T-helper 1 cell (primary cell): ENCODE data around the gene DUS1L.

Experiments
- DNase-seq, 5 donors: peaks; one replicate each; pipeline ENCODE4 v3.0.0-alpha.2; 2012 to 2020

The DUS1L gene

DNA sequence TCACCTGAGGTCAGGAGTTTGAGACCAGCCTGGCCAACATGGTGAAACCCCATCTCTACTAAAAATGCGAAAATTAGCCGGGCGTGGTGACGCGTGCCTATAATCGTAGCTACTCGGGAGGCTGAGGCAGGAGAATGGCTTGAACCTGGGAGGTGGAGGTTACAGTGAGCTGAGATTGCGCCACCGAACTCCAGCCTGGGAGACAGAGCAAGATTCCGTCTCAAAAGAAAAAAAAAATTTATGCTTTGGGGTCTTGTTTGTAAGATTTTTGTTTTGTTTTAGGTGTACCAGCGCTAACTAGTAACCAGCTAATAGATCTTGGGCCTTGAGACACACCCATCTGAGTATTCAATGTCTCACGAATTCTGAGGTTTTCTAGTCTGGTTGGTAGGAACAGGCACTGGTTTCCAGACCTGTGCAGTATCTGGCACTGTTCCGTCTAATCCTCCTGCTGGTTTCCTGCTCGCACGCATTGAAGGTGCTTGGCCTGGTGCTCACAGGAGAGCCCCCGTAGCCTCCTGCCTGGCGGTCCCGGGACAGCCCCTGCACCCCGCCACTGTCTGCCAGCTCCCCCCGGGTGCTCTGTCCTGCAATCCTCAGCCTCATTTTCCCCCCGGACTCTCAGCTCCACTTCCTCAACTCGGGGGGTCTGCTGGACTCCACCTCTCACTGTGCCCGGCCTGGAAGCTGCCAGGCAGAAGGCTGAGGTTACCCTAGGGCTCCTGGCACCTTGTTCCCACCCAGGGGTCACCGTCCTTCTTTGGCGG is 10.6 kb upstream of the DUS1L start:
- no peak for DNase-seq

- no peak for DNase-seq
Measured at GRCh38 chr17:82073446-82073845, 7.8 kb upstream of the DUS1L start.

GRCh38 chr17:82072827-82073226 is 7.2 kb upstream of the DUS1L start:
- DNase-seq: no peak

GRCh38 chr17:82070611-82071010 is 5.0 kb upstream of the DUS1L start:
- no peak for DNase-seq

GRCh38 chr17:82065193-82065637 is 389 bp downstream of the DUS1L start:
- DNase-seq: peak in 2 of 5 donors; percentile 17 to 21

DNA sequence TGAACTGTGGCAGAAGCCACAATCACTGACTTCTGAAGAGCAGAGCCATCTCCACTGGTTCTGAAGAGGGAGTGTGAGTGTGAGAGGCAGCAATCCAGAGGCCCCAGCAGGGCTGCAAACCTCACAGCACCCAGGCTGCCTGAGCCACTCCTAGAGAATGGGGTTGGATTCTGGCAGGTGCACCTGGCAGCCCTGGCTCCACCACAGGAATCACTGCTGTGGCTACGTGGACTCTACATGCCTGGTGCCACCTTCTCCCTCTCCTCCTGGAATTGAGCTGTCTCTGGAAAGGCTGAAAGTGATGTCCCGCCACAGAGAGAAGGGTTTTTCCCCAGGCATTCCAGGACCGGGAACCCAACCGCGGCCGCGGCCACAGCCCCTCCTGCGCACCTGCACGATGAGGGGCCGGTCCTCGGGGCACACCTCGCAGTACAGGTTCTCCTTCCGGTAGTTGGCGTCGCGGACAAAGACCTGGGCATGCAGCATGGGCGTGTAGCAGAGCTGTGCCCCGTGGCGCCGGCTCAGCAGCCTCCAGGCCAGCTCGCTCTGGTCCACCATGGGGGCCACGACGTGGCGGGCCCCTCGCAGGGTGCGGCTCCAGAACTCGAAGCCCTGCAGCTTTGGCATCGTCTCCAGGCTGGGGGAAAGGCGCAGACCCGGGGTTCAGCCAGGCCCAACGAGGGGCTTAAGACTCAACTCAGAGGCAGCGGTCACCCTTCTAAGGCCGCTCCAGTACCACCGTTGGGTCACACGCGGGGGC is 991 bp downstream of the DUS1L start:
- DNase-seq: peak in 2 of 5 donors; percentile 3 to 4

DNA sequence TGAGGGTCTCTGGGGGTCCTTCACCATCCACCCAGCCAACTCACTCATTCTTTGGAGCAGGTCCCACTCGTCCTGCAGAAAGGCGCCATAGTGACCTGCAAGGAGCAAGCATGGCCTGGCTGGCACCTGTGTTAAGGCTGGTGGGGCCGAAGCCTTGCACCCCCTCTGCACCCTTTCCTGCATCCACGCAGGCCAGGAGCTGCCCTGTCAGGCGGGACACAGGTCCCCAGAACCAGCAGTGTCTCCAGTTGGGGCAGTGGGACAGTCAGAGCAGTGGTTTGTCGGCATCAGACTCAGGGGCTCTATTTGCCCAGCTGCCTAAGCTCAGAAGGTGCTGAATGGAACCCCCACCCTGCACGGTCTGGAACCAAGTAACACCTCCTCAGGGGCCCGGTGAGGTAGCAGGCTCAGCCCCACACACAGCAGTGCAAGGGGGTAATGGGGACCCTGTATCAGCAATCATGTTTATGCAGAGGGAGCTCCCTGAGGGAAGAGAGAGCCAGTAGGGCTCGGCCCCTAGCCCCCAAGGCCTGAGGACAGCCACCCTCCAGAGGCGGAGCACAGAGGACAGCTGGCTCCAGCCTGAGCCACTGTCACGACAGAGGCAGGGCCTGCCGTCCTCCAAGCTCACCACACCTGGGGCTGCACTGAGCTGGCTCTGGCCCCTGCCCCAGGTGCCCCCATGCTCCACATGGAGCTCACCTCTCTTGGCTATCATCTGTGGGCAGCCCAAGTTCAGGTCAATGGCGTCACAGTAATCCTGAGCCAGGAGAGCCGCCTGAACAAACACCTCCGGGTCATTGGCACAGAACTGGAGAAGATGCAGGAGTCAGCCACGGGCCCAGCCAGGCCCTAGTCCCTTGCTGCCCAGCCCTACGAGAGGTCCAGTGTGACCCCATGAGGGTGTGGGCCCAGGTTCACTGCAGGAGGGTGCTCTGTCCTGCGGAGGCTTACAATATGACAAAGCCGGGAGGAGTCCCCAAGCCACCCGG is 1.9 kb downstream of the DUS1L start:
- DNase-seq: peak in 1 of 5 donors; percentile 3

GRCh38 chr17:82062984-82063368 is 2.6 kb downstream of the DUS1L start:
- DNase-seq: no peak

GRCh38 chr17:82062076-82062983 is 3.3 kb downstream of the DUS1L start:
- no peak for DNase-seq

DNA sequence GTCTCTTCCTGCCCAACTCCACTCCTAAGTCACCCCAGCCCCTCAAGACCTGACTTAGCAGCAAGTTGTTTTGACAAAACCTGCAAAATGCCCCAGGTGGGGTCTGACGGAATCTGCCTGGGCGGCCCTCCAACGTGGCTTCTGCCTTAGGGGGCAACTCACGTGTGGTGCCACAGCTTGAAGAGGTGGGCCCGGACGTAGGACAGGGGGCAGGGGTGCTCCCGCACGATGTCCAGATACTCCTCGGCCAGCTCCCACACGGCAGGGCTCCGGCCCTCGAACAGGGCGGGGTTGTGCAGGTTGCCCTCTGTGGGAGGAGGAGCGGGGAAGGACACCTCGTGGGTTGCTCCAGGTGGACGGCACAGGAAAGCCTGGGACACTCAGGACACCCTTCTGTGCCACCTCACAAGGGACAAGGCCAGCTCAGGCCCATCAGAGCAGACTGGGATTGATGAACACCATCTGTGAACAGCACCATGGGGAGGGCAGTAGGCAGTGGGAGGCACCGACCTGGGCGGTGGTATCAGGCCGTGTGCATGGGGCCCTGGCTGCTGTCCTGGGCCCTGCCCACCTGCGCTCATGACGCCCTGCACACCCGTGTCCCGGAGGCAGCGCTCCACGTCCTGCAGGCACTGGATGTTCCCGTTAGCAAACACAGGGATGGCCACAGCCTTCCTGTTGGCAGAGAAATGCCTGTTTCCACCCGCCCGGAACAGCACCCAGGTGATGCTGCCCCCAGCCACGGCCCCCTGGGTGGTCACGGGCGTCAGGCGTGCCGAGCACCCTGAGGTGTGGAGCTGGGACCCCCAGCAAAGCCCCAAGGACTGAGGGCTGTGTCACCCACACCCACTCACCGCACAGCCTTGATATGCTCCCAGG is 4.3 kb downstream of the DUS1L start:
- DNase-seq: no peak

DNA sequence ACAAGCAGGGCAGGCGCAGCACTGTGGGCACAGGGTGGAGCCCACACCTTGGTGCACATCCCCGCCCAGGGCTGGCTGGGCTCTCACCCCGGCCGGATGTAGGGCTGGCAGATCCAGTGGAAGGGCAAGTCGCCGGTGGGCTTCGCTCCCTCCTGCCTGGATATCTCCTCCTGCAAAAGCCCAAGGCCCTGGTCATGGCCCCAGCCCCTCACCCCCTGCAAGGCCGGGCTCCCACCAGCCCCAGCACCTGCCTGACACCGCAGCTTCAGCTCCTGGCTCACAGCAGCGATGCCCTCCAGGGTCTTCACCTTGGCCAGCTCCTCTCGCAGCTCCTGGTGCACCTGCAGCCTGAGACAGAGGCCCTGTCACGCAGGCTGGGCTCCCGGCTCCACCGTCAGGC is 5.0 kb downstream of the DUS1L start:
- no peak for DNase-seq

DNA sequence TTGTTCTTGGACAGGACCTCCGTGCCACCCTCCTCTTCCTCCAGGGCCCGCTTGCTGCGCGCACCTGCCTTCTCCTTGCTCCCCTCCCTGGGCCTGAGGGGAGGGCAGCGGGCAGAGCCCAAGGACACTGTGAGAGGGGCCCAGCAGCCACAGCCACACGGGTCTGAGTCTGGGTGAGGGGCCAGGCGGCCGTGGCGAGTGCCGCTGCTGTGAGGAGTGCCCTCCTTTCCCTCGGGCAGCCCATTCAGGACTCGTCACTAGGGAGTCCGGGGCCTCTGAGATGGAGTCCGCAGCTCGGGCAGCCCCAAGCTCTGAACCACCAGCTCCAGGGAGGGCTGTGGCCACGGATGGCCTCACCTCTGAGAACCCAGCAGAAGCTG is 5.6 kb downstream of the DUS1L start:
- no peak for DNase-seq

DNA sequence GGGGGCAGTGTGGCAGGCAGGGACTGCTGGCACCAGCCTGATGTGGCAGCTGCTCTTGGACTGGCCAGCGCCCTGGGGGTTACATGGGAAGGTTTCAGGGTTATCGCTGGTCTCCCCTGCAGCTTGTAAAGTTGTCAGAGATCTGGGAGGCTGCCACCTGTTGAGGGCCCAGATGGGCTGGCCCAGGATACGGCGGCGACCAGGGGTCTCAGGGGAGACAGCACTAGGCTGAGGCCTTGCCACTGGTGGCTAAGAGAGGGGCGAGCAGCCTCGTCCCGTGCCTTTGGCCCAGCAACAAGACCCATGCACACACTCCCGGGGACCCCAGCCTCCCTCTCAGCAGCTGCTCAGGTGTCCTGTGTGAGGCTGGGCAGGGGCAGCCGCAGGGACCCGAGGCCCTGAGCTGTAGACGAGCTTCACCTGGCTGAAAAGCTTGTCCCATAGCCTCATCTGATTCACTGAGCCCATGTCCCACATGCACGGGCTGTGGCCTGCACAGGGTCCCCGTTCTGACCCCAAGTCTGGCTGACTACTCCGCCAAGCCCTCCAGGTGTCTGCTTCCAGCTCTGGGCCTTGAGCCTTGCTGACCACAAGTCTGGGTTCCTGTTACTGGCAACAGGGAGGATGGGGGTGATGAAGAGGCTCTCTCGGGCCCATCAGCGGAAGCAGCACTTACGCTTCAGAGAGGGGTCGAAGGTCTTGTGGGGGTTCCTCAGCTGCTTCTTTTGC is 6.2 kb downstream of the DUS1L start:
- DNase-seq: no peak

DNA sequence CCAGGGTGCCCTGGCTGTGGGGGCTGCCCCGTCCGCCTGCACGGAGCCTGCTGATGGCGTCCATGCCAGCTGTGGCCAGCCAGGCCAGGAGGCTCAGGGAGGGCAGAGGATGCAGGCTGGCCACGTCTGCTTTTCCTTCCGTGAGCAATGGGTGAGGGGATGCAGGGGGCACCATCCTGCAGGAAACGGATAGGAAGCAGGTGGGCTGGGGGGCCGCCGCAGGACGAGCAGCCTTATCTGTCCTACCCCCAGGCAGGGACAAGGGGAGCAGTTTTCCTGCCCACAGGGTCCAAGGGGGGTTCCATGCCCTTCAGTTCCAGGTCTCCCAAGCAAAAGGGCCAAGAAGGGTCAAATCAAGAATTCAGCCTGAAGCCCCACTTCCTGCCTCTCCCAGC is 6.8 kb downstream of the DUS1L start:
- no peak for DNase-seq

DNA sequence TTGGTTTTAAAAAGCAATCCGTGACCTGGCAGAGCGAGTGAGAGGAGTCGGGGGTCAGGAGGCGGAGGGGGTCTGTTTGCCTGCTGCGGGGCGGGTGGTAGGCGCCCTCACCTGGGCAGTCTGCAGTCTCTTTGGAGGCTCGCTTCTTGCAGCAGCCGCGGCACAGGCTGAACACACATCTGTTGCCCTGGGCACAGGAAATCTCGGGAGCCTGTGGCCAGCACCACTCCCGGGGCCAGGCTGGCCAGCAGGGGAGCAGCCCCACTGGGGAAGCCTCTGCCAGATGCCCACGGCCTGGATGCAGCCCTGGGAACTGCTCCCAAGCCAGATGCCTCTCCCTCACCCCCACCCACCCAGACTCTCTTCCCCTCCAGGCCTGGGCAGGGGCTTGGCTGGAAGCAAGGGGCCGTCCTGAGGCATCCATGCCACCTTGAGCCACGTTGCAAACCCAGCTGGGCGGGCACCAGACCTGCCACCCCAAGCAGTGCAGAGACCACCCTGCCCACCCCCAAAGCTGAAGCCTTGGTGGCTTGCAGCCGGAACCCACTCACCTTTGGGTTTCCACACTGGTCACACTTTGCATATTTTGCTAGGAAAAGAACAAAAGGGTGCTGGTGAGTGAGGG is 7.3 kb downstream of the DUS1L start:
- DNase-seq: no peak

- DNase-seq: no peak
Measured at GRCh38 chr17:82056729-82057621, 8.6 kb downstream of the DUS1L start.

GRCh38 chr17:82055965-82056728 is 9.5 kb downstream of the DUS1L start:
- DNase-seq: no peak
